ENCODE measurements around the gene INAFM2.

GRCh38 chr15:40372981-40373380 lies 49.5 kb downstream of the INAFM2 start:
- TF ChIP-seq RBM15 (IDR thresholded peaks at IDR 0.05; ENCODE audit: insufficient read depth, low read length) (no peak), ETV6 (IDR thresholded peaks at IDR 0.05; ENCODE audit: borderline replicate concordance in 1 of 2, low read depth in 2 of 2, low read length in 1 of 2) (no peak), ETV6 (CRISPR knock-in tag; IDR thresholded peaks at IDR 0.05; ENCODE audit: borderline replicate concordance) (no peak), UBTF (IDR thresholded peaks at IDR 0.05; ENCODE audit: borderline replicate concordance in 1 of 2, low read depth in 2 of 2, low read length in 2 of 2) (no peak), SMC3 (conservative IDR thresholded peaks at IDR 0.05; ENCODE audit: insufficient read depth, low read depth, low read length) (no peak), NFIC (IDR thresholded peaks at IDR 0.05) (no peak), ZNF121 (CRISPR knock-in tag; conservative IDR thresholded peaks at IDR 0.05) (no peak), PHF21A (IDR thresholded peaks at IDR 0.05; ENCODE audit: borderline replicate concordance, low read depth) (no peak)

Measured in K562 (cell line).